Gastroesophageal sphincter (tissue), 4 donors: ENCODE data around the gene USP31. TPM values are rescaled to one million over a fixed set of nuclear protein-coding genes. Genes with fewer than 3 reads are reported as not detected.
A peak's percentile ranks its signal among the peaks of the same experiment; 100 is the strongest.

ENCODE experiments used
- ATAC-seq: fragments of 150-250 bp; one replicate; pipeline ENCODE4 v1.9.1; 2016; ENCODE audit warnings: mild to moderate bottlenecking, moderate library complexity
- H3K27ac ChIP-seq, 4 donors: fragments of 200-600 bp; sonication (generic) in 3 of 4; 1 replicate in 3 of 4; 2 replicates in 1 of 4; pipeline ENCODE4 v1.5.1; 2016 to 2019
- H3K27me3 ChIP-seq: fragments of 200-600 bp; sonication (generic); one replicate; pipeline ENCODE4 v1.5.1; 2019
- H3K36me3 ChIP-seq, 2 donors: fragments of 200-600 bp; sonication (generic); one replicate each; pipeline ENCODE4 v1.5.1; 2019; ENCODE audit warnings: control low read depth in 1 of 2
- H3K4me1 ChIP-seq, 3 donors: fragments of 200-600 bp; sonication (generic); 1 replicate in 2 of 3; 2 replicates in 1 of 3; pipeline ENCODE4 v1.5.1; 2016 to 2019; ENCODE audit warnings: control low read depth in 2 of 3
- H3K4me3 ChIP-seq, 2 donors: fragments of 200-600 bp; sonication (generic); one replicate each; pipeline ENCODE4 v1.5.1; 2019; ENCODE audit warnings: mild to moderate bottlenecking in 1 of 2, moderate library complexity in 1 of 2
- H3K9me3 ChIP-seq, 3 donors: fragments of 200-600 bp; sonication (generic); one replicate each; pipeline ENCODE4 v1.5.1; 2017 to 2019; ENCODE audit warnings: control low read depth in 2 of 3
- CTCF ChIP-seq, 4 experiments: fragments of 200-600 bp in 2 of 4; fragments of 450-650 bp in 2 of 4; sonication (generic) in 1 of 4; IDR thresholded peaks; one replicate each; pipeline ENCODE4 v1.5.1; 2017 to 2019; ENCODE audit warnings: antibody characterized with exemption in 4 of 4, mild to moderate bottlenecking in 2 of 4, moderate library complexity in 2 of 4
- EP300 ChIP-seq: sonication (generic); formaldehyde crosslinking; IDR thresholded peaks from one replicate; pipeline ENCODE4 v1.6.1; 2017; ENCODE audit warnings: antibody characterized with exemption, mild to moderate bottlenecking
- POLR2A ChIP-seq, 2 donors: fragments of 450-650 bp; IDR thresholded peaks; one replicate each; pipeline ENCODE4 v1.6.1; 2017; ENCODE audit warnings: antibody characterized with exemption in 2 of 2, mild to moderate bottlenecking in 2 of 2, moderate library complexity in 1 of 2
- POLR2AphosphoS5 ChIP-seq: sonication (generic); formaldehyde crosslinking; IDR thresholded peaks from one replicate; pipeline ENCODE4 v1.6.1; 2017; ENCODE audit warnings: antibody characterized with exemption
- WGBS, 2 donors: methylation state at CpG; one replicate each; pipeline ENCODE4 v1.1.5; 2018; ENCODE audit warnings: low coverage in 1 of 2; 5-methylcytosine and 5-hydroxymethylcytosine counted together
- total RNA-seq, 4 donors: library from RNA; depleted of rRNA; stranded (reverse); fragments of >200 nt; gene quantifications; one replicate each; pipeline ENCODE4 v1.1.0, GENCODE V29; 2016

Gene USP31
- total RNA-seq, 4 donors from 2014 or later = 11.2 to 37.7 (median 26.6) TPM

GRCh38 chr16:23140107-23140506 is 9.1 kb downstream of the USP31 start:
- no peak overlapping the region for H3K4me3 ChIP-seq
- H3K27ac ChIP-seq = peak overlapping the region; percentile 72 to 94 (median 91)
- ATAC-seq = no peak
- H3K27me3 ChIP-seq = no peaks in the 10 kb centered on the region
- H3K36me3 ChIP-seq = no peaks in the 10 kb centered on the region
- TF ChIP-seq POLR2AphosphoS5 = no peak
- TF ChIP-seq POLR2A (IDR thresholded peaks at IDR 0.05) = no peak
- no peak for TF ChIP-seq CTCF (IDR thresholded peaks at IDR 0.05)
- no peak for TF ChIP-seq EP300
- H3K4me1 ChIP-seq = peaks cover 10 to 62% (median 25%) of the 10 kb centered on the region in 3 donors
- H3K9me3 ChIP-seq = peaks cover 0 to 6% (median 0%) of the 10 kb centered on the region in 3 donors
- 47 to 58% methylated on average over 2 of the region's 2 CpGs for WGBS, 2 donors

- H3K4me3 ChIP-seq = no peak overlapping the region
- no peak for TF ChIP-seq POLR2A (IDR thresholded peaks at IDR 0.05)
- TF ChIP-seq POLR2AphosphoS5 = no peak
- TF ChIP-seq EP300 = no peak
- TF ChIP-seq CTCF (IDR thresholded peaks at IDR 0.05) = no peak
- H3K36me3 ChIP-seq = no peaks in the 10 kb centered on the region
- no peak for ATAC-seq
- peaks cover 8 to 55% (median 9%) of the 10 kb centered on the region in 3 donors for H3K4me1 ChIP-seq
- 54 to 60% methylated on average over 5 of the region's 5 CpGs for WGBS, 2 donors
- no peaks in the 10 kb centered on the region for H3K27me3 ChIP-seq
- peak overlapping the region in 2 of 4 donors; percentile 91 to 94 for H3K27ac ChIP-seq
- peaks cover 0 to 6% (median 0%) of the 10 kb centered on the region in 3 donors for H3K9me3 ChIP-seq
Measured at GRCh38 chr16:23137818-23138217, 11.4 kb downstream of the USP31 start.

GRCh38 chr16:23137256-23137655 is 12.0 kb downstream of the USP31 start:
- no peaks in the 10 kb centered on the region for H3K27me3 ChIP-seq
- no peaks in the 10 kb centered on the region for H3K36me3 ChIP-seq
- peaks cover 2 to 55% (median 4%) of the 10 kb centered on the region in 3 donors for H3K4me1 ChIP-seq
- ATAC-seq = no peak
- TF ChIP-seq POLR2A (IDR thresholded peaks at IDR 0.05) = no peak
- TF ChIP-seq EP300 = no peak
- no peak for TF ChIP-seq CTCF (IDR thresholded peaks at IDR 0.05)
- TF ChIP-seq POLR2AphosphoS5 = no peak
- H3K4me3 ChIP-seq = no peak overlapping the region
- H3K27ac ChIP-seq = peak overlapping the region in 2 of 4 donors; percentile 38 to 94
- 64 to 71% methylated on average over 2 of the region's 2 CpGs for WGBS, 2 donors
- H3K9me3 ChIP-seq = peaks cover 0 to 6% (median 0%) of the 10 kb centered on the region in 3 donors

GRCh38 chr16:23134274-23134673 is 15.0 kb downstream of the USP31 start:
- TF ChIP-seq POLR2AphosphoS5 (no peak), POLR2A (IDR thresholded peaks at IDR 0.05) (no peak)
- H3K4me1 ChIP-seq = peaks cover 0 to 59% (median 5%) of the 10 kb centered on the region in 3 donors
- ATAC-seq = no peak
- H3K27ac ChIP-seq = peak overlapping the region; percentile 79 to 85 (median 84)
- H3K36me3 ChIP-seq = no peaks in the 10 kb centered on the region
- WGBS, 2 donors = 42 to 64% methylated on average over 3 of the region's 3 CpGs
- peaks cover 0 to 6% (median 0%) of the 10 kb centered on the region in 3 donors for H3K9me3 ChIP-seq
- no peaks in the 10 kb centered on the region for H3K27me3 ChIP-seq
- H3K4me3 ChIP-seq = no peak overlapping the region

GRCh38 chr16:23132775-23133463 is 16.3 kb downstream of the USP31 start:
- WGBS, 2 donors = 10 to 30% methylated on average over 11 of the region's 11 CpGs
- Histone ChIP-seq H3K4me3 (peak overlapping the region; percentile 6 to 22), H3K27ac (peak overlapping the region; percentile 79 to 85 (median 84)), H3K4me1 (peaks cover 0 to 64% (median 7%) of the 10 kb centered on the region in 3 donors), H3K27me3 (no peaks in the 10 kb centered on the region), H3K9me3 (peaks cover 0 to 6% (median 0%) of the 10 kb centered on the region in 3 donors), H3K36me3 (no peaks in the 10 kb centered on the region)
- TF ChIP-seq CTCF (IDR thresholded peaks at IDR 0.05) (no peak), POLR2A (IDR thresholded peaks at IDR 0.05) (no peak), EP300 (no peak), POLR2AphosphoS5 (no peak)
- ATAC-seq = peak; percentile 33
